Lower leg skin (tissue), 4 donors: ENCODE data around the gene PRKAG1. TPM values are rescaled to one million over a fixed set of nuclear protein-coding genes. Genes with fewer than 3 reads are reported as not detected.
A peak's percentile ranks its signal among the peaks of the same experiment; 100 is the strongest.
"Not testable (repeated sequence)": the region's sequence is repeated elsewhere in the genome, so short reads cannot be mapped to it uniquely, and the experiment has no call there.

ENCODE experiments used
- DNase-seq, 2 donors: peaks; one replicate each; pipeline ENCODE4 v3.0.0-alpha.2; 2019; ENCODE audit warnings: low spot score in 2 of 2
- H3K4me3 ChIP-seq: fragments of 200-600 bp; sonication (generic); 2 replicates; pipeline ENCODE4 v1.5.1; 2017; ENCODE audit warnings: mild to moderate bottlenecking, low read depth; ENCODE audit not compliant: poor library complexity, severe bottlenecking
- CTCF ChIP-seq, 3 donors: fragments of 450-650 bp; IDR thresholded peaks; one replicate each; pipeline ENCODE4 v1.5.1; 2016; ENCODE audit warnings: antibody characterized with exemption in 3 of 3, mild to moderate bottlenecking in 3 of 3, moderate library complexity in 2 of 3
- POLR2A ChIP-seq, 2 donors: fragments of 450-650 bp; IDR thresholded peaks; one replicate each; pipeline ENCODE4 v1.6.1; 2016 to 2017; ENCODE audit warnings: antibody characterized with exemption in 2 of 2, mild to moderate bottlenecking in 1 of 2, moderate library complexity in 1 of 2
- WGBS, 2 donors: methylation state at CpG; one replicate each; pipeline ENCODE4 v1.1.5; 2018; 5-methylcytosine and 5-hydroxymethylcytosine counted together
- intact Hi-C: fragments of 100-400 bp; cut with DNase I; formaldehyde crosslinking; loops from one replicate; pipeline ENCODE4 v1.15.0; 2023; ENCODE audit warnings: low total_unique reads
- total RNA-seq, 4 donors: library from RNA; depleted of rRNA; stranded (reverse); fragments of >200 nt; gene quantifications; one replicate each; pipeline ENCODE4 v1.1.0, GENCODE V29; 2016

PRKAG1 gene
- 10 to 100 TPM; 30.3 to 57.8 (median 49.2) TPM for total RNA-seq

GRCh38 chr12:49018261-49019119 lies at the start of gene PRKAG1:
Gene PRKAG1 (minus strand): TSS chr12:49018776. CDS start chr12:49018740, 36 bp downstream.
- H3K4me3 ChIP-seq = peak within 1 kb of the TSS; percentile 74
- DNase-seq = peak; percentile 95 to 99
- peak in 1 of 2 donors; percentile 49 for TF ChIP-seq POLR2A (IDR thresholded peaks at IDR 0.05)
- no peak for TF ChIP-seq CTCF (IDR thresholded peaks at IDR 0.05)
- intact Hi-C loops = no loop called here
- 0% methylated on average over 54 to 59 of the region's 59 CpGs for WGBS, 2 donors

- WGBS, 2 donors = 86 to 87% methylated on average over 4 of the region's 4 CpGs
- DNase-seq = no peak
- no peak overlapping the region for H3K4me3 ChIP-seq
- intact Hi-C loops = no loop called here
- TF ChIP-seq CTCF (IDR thresholded peaks at IDR 0.05) (no peak), POLR2A (IDR thresholded peaks at IDR 0.05) (no peak)
Observed at GRCh38 chr12:49066120-49066519, 47.5 kb upstream of the PRKAG1 start.

- intact Hi-C loops = no loop called here
- WGBS, 2 donors = 91 to 92% methylated on average over 5 of the region's 5 CpGs
- DNase-seq = no peak
- H3K4me3 ChIP-seq = no peak overlapping the region
- TF ChIP-seq CTCF (IDR thresholded peaks at IDR 0.05) = no peak
Observed at GRCh38 chr12:49064767-49065152, 46.2 kb upstream of the PRKAG1 start.

GRCh38 chr12:49061916-49062315 lies 43.3 kb upstream of the PRKAG1 start:
- WGBS, 2 donors = 88% methylated on average over 17 of the region's 17 CpGs
- DNase-seq, intact Hi-C loops, H3K4me3 ChIP-seq: not testable (repeated sequence)

GRCh38 chr12:49061157-49061650 lies 42.6 kb upstream of the PRKAG1 start:
- no peak for DNase-seq
- 6% methylated on average over 16 of the region's 16 CpGs for whole genome bisulfite sequencing, 2 donors
- intact Hi-C loops = no loop called here
- TF ChIP-seq POLR2A (IDR thresholded peaks at IDR 0.05) (no peak), CTCF (IDR thresholded peaks at IDR 0.05) (no peak)
- H3K4me3 ChIP-seq = peak overlapping the region; percentile 96

- peak in 1 of 3 donors; percentile 41 for TF ChIP-seq CTCF (IDR thresholded peaks at IDR 0.05)
- TF ChIP-seq POLR2A (IDR thresholded peaks at IDR 0.05) = peak in 1 of 2 donors; percentile 17
- H3K4me3 ChIP-seq = peak within 1 kb of the TSS; percentile 96
- DNase-seq = peak; percentile 86 to 97
- intact Hi-C loops = no loop called here
- 1% methylated on average over 45 to 46 of the region's 74 CpGs for WGBS, 2 donors
Observed at GRCh38 chr12:49060237-49061156, 41.9 kb upstream of the PRKAG1 start, which contains the start of gene KMT2D. Gene KMT2D (minus strand): TSS chr12:49060794. CDS start chr12:49055324, 5,470 bp downstream.
